Amniotic stem cell (primary cell): Measurements from ENCODE around the gene TTC21A.

ENCODE experiments used
- DNase-seq: peaks from one replicate; lab custom pipeline; 2025; lab: John Stamatoyannopoulos, UW

TTC21A gene

DNA sequence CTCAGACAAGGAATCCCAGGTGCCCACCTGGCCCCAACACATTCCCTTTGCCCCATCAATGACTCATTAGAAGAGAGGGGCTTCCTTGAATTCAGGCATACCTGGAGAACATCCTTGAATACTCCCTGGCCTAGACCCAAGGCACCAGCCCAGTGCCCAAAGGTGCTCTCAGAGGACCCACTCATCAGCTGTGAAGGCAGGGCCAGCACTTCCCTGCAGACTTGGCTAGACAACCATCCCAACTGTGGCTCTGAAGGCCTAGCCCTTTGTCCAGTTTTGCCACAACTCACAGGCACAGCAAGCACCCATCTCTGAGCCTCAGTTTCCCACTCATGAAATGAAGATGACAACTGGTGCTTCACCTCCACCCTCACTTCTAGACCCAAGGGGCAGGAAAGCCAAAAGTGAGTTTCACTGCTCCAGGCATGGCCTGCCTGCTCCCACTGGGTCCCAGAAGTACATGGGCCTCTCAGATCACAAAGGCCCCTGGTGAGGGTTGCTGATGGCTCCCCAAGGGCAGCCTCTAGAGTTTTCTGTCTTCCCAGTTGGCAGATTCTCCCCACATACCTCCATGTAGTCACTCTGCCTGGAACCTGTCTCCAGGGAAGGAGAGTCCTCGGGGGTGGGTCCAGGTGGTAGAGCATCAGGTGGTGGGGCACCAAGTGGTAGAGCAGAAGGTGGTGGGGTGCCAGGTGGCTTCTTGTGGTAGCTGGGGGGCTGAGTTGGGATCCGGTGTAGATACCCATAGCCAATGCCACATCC, 7.6 kb upstream of the TTC21A start:
- DNase-seq: no peak

DNA sequence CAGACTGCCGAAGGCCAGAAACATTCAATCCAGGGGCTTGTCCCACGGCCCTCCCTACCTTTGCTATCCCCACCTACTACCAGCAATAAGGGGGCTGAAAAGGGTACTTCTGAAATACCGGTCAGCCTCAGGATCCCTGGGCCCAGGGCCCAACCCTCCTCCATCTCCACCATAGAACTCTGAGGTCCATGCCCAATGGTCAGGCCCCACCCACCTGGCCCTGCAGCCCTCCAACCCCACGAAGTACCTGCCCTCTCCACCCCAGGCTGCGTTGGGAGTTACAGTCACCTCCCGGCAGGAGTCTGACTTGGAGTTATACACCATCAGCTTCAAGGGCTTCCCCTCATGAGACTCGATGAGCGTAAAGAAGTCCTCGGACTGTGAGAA, 7.0 kb upstream of the TTC21A start:
- DNase-seq: no peak

DNA sequence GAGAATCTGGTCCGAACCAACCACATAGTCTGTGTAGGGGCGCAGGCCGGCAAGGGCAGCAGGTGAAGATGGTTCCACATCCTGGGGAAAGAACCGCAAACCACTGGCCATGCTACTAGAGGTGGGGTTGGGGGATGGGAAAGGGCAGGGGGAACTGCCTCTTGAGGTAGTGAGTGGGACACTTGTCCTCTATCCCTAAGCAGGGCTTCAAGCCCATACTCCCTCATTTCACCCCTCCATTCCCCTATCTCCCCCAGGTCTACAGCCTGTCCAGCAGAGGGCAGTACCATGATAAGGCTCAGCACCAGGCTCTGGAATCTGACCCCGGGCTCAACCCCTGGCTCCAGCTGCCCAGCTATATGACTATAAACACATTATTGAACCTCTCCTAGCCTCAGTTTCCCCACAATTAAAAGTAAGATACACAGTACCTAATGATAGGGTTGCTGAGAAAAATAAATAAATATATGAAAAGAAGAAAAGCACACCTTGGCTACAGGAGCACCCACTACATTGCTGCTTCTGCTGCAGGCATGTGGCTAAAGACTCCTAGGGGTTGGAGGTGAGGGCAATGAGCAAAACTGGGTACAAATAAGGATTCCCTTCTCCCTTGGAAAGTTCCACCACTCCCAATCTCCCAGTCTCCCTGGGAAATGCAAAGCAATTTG, 6.3 kb upstream of the TTC21A start:
- DNase-seq: no peak

DNA sequence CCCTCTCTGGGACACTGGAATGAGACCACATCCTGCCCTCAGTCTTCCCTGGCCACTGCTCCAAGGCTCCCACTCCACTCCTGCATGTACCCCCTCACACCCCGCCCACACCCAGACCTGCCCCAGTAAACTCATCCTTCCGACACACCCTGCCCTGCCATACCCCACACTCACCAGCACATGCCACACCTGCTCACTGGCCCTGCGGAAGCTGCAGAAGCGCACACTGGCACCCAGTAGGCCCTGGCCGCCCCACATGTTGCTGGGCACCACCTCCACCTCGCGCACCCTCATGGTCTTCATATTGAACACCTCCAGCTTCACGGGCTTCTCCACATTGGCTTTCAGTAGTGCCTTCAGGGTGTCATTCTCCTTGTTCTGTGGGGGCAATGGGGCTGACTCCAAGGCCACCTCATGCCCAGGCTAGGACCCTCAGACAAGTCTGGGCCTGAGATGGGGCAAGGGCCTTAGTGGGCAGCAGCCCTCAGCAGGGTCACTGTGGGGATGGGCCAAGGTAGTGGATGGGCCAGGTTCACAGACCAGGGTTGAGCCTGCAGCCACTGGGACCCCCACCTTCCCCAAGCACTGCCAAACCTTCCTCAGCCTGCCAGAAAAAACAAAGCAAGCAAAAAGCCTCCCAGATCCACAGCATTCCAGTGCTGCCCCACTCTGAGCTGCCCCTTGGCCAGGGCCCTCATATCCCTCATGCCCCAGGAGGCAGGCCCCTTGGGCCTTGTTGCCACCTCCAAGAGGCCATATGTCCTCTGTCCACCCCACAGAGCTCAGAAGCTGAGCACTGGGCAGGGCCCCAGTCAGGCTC, 4.8 kb upstream of the TTC21A start:
- no peak for DNase-seq

DNA sequence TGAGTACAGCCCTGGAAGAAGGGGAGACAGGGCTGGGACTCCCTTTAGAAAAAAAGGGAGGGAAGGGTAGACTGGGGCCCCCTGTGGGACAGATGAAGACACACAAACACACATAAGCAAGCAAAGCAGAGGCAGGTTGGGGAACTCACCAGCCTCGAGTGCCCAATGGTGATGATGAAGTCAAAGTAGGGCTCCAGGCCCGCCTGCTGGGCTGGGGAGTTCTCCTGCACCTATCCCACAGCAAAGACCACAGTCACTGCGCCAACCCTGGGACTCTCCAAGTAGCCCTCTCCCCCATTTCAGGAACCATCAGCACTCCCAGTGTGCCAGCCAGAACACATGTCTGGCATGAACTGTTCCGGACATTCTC, 4.2 kb upstream of the TTC21A start:
- DNase-seq: no peak

DNA sequence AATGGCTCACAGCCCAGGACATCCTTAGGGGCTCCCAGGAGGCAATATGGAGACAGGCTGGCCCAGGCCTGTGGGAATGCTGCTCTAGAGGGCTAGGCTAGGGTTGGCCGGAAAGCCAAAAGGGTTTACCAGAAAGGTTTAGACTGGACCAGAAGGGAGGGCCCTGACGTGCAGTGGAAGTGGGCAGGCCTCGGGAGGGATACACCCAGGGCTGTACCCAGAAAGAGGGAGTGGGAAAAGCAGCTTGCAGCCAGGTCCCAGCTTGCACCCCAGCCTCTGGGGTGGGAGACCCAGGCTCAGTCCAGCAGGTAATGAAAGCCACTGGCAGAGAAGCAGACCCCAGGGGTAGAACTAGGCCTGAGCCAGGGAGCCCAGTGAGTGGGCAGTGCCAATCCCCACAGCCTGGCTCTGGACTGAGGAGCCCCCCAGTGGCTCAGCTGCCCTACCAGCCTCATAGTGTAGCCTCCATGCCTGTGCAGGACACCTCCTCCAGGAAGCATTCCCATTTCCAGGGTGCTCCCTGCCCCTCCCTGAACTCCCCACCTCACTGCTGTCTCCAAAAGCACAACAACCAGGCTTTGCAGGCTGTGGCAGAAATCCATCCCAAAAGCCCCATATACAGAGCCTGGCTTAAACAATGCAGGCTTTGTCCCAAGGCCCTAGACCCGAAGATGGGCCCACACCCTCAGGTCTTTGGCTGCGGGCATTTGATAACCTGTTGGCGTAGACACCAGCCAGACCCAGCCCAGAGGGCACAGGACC, 3.5 kb upstream of the TTC21A start:
- DNase-seq: no peak

- no peak for DNase-seq
Measured at GRCh38 chr3:39104961-39105686, 2.4 kb upstream of the TTC21A start.

DNA sequence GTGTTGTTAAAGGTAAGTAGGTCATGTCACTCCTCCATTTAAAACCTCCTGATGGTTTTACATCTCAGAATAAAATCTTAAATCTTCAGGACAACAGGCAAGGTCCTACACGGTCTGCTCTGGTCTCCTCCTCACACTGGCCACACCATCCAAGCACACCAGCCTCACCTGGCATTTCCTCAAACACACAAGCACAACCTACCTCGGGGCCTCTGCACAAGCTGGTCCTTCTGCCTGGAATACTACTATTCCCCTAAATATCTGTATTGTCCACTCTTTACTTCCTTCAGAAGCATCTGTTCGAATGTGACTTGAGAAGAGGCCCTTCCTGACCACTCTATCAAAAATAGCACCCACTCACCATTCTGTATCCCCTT, 1.8 kb upstream of the TTC21A start:
- DNase-seq: no peak

- DNase-seq: no peak
Measured at GRCh38 chr3:39106281-39106811, 1.1 kb upstream of the TTC21A start.

- peak; percentile 36 for DNase-seq
Measured at GRCh38 chr3:39106851-39107387, 561 bp upstream of the TTC21A start.

- no peak for DNase-seq
Measured at GRCh38 chr3:39108200-39108710, 775 bp downstream of the TTC21A start.

- DNase-seq: no peak
Measured at GRCh38 chr3:39109086-39109485, 1.6 kb downstream of the TTC21A start.

- DNase-seq: no peak
Measured at GRCh38 chr3:39110041-39110639, 2.7 kb downstream of the TTC21A start.

- DNase-seq: no peak
Measured at GRCh38 chr3:39112113-39112512, 4.6 kb downstream of the TTC21A start.

GRCh38 chr3:39112535-39112934, 5.1 kb downstream of the TTC21A start:
- DNase-seq: no peak

DNA sequence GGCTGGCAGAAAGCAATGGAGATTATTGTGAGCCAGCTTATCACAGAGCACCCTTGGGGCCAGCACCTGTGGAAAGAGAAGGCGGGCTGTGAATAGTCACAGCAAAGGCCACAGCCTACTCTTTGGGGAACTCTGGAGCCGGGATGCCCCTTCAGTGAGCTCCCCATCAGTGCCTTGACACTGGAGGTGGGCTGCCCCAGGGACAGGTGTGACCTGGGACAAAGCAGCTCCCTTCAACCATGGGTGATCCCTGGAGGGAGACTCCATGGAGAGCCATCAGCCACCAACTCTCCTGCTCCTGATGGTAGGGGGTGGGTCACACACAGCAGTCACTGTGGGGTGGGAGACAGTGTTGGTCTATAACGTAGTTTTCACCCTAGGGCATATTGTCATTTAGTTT, 5.8 kb downstream of the TTC21A start:
- no peak for DNase-seq

DNA sequence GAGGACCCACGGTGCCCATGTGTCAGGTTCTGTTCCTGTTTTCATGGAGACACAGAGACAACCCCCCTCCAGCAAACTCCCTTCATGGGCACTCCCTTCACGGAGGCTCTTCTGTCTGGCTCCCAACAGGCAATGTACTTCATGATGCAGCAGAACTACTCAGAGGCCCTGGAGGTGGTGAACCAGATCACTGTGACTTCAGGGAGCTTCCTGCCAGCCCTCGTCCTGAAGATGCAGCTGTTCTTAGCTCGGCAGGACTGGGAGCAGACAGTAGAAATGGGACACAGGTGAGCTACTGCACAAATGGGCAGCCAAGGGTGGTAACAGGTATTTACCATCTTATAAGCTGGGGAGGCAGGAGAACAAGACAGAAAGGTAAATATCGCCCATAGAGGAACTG, 7.0 kb downstream of the TTC21A start:
- no peak for DNase-seq

DNA sequence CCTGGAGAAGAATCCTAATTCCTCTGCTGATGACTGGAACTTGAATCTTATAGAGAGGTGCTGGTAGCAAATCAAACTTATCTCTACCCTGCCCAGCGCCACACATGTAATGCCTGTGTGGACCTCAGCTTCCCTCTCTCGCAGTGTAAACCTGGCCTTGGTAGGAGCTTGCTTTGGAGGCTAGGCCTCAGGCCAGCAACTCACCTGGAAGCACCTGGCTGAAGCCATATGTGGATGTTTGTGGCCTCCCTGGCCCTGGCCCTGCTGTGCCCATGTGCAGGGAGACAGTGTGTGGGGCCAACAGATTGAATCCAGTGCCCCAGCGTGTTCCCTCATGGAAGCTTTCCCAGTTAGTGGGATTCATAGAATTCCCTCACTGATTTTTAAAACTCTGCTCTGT, 8.4 kb downstream of the TTC21A start:
- no peak for DNase-seq

- DNase-seq: no peak
Measured at GRCh38 chr3:39118079-39118478, 10.6 kb downstream of the TTC21A start.

DNA sequence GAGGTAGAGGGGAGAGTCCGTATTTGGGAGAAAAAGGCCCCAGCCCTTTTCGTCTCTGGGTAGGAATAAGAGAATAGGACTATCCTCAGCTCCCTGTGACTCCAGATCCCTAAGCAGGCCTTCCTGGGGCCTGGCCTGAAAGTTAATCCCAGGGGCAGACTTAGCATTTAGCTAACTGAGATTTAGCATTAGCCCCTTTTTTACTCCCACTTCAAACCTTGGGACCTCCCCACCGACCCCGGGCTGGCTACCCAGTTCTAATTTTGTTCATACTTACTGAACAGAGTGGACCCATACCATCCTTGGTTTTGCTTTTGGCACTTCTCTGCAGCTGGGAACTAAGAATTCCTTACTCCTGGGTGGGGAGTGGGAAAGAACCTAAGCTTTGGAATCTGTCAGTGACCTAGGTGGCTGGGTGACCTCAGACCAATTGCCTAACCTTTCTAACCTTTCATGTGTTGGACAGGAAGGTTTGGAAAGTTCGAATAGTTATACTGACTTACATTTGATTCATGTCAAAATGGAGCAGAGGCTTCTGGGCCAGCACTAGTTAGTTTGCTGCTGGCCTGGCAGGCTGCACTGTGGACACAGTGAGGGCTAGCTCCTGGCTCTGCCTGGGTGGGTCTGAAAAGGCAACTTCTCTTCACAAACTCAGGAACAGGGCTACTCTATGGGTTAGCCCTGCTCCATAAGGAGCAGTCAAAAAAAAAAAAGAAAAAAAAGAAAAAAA, 11.6 kb downstream of the TTC21A start:
- DNase-seq: no peak
